PC-3 (cell line): ENCODE measurements around the gene PSMD1. TPM values are rescaled to one million over a fixed set of nuclear protein-coding genes. Genes with fewer than 3 reads are reported as not detected.
A peak's percentile ranks its signal among the peaks of the same experiment; 100 is the strongest.

Experiments used
- ATAC-seq: fragments of 200-7000 bp; cut with Tn5 transposase; 2 replicates; pipeline ENCODE4 v1.9.1; 2020; ENCODE audit warnings: mild to moderate bottlenecking, moderate library complexity
- BruUV-seq: library from RNA; stranded (reverse); fragments of 400-500 nt; replicated peaks from 2 replicates; lab custom pipeline; 2021; lab: Mats Ljungman, UMichigan
- CTCF ChIA-PET: fragments of 300-600 bp; sonication (Branson Sonifier 250); formaldehyde crosslinking; loops from one replicate; lab custom pipeline; 2022; ENCODE audit warnings: antibody characterized with exemption; lab: Charles Lee
- POLR2A ChIA-PET: fragments of 300-600 bp; sonication (Branson Sonifier 250); formaldehyde crosslinking; loops from one replicate; lab custom pipeline; 2022; ENCODE audit warnings: antibody characterized with exemption; ENCODE audit not compliant: unreplicated experiment; lab: Charles Lee
- DNase-seq: peaks from one replicate; pipeline ENCODE4 v3.0.0-alpha.2; 2015
- H2AFZ ChIP-seq: fragments of 300-600 bp; sonication (generic); 2 replicates; pipeline ENCODE4 v1.6.0; 2016; ENCODE audit warnings: antibody characterized with exemption, low read length
- H3F3A ChIP-seq: fragments of 300-600 bp; sonication (generic); one replicate; pipeline ENCODE4 v1.6.0; 2017; ENCODE audit warnings: antibody characterized with exemption, low read length, control low read depth, mild to moderate bottlenecking; ENCODE audit not compliant: unreplicated experiment
- H3K27ac ChIP-seq: fragments of 300-600 bp; sonication (generic); 2 replicates; pipeline ENCODE4 v1.5.1; 2016; ENCODE audit warnings: mild to moderate bottlenecking, low read length
- H3K27me3 ChIP-seq: fragments of 300-600 bp; sonication (generic); 2 replicates; pipeline ENCODE4 v1.6.1; 2016; ENCODE audit warnings: low read length, mixed read lengths
- H3K36me3 ChIP-seq: fragments of 300-600 bp; sonication (generic); 2 replicates; pipeline ENCODE4 v1.6.1; 2016; ENCODE audit warnings: low read depth, mixed run types, low read length, mixed read lengths
- H3K4me1 ChIP-seq: fragments of 300-600 bp; sonication (generic); 2 replicates; pipeline ENCODE4 v1.5.1; 2016; ENCODE audit warnings: low read length; ENCODE audit not compliant: insufficient read depth
- H3K4me2 ChIP-seq: fragments of 300-600 bp; sonication (generic); 2 replicates; pipeline ENCODE4 v1.6.0; 2016; ENCODE audit warnings: low read length
- H3K4me3 ChIP-seq: fragments of 300-600 bp; sonication (generic); 2 replicates; pipeline ENCODE4 v1.5.1; 2016; ENCODE audit warnings: mild to moderate bottlenecking, low read length, mixed read lengths
- H3K79me2 ChIP-seq: fragments of 300-600 bp; sonication (generic); 2 replicates; pipeline ENCODE4 v1.6.1; 2017; ENCODE audit warnings: low read length, mixed read lengths
- H3K9ac ChIP-seq: fragments of 300-600 bp; sonication (generic); 2 replicates; pipeline ENCODE4 v1.6.0; 2016; ENCODE audit warnings: mild to moderate bottlenecking, low read length
- H3K9me2 ChIP-seq: fragments of 300-600 bp; sonication (generic); replicated peaks from 2 replicates; pipeline ENCODE4 v1.6.1; 2016; ENCODE audit warnings: mixed run types, low read length, mixed read lengths
- H3K9me3 ChIP-seq: fragments of 300-600 bp; sonication (generic); 2 replicates; pipeline ENCODE4 v1.6.1; 2016; ENCODE audit warnings: low read length, mixed read lengths
- H4K20me1 ChIP-seq: fragments of 300-600 bp; sonication (generic); 2 replicates; pipeline ENCODE4 v1.6.1; 2016; ENCODE audit warnings: low read length, mixed read lengths
- CTCF ChIP-seq: fragments of 300-600 bp; sonication (generic); conservative IDR thresholded peaks from 2 replicates; pipeline ENCODE4 v1.5.1; 2017; ENCODE audit warnings: antibody characterized with exemption, low read depth, mild to moderate bottlenecking, low read length
- EZH2 ChIP-seq: fragments of 300-600 bp; sonication (generic); IDR thresholded peaks from one replicate; pipeline ENCODE4 v1.6.1; 2017; ENCODE audit warnings: antibody characterized with exemption, mild to moderate bottlenecking, low read length; ENCODE audit not compliant: unreplicated experiment
- EZH2phosphoT487 ChIP-seq: fragments of 300-600 bp; sonication (generic); IDR thresholded peaks from 2 replicates; pipeline ENCODE4 v1.6.1; 2018; ENCODE audit warnings: mild to moderate bottlenecking, antibody characterized with exemption, low read length, borderline replicate concordance
- intact Hi-C: fragments of 100-400 bp; cut with micrococcal nuclease; formaldehyde crosslinking; loops from 2 replicates; pipeline ENCODE4 v1.9.0; 2023
- total RNA-seq: library from RNA; depleted of rRNA; stranded (reverse); fragments of >200 nt; gene quantifications from 2 replicates; pipeline ENCODE4 v1.2.3, GENCODE V29; 2014

The PSMD1 gene
- total RNA-seq, 1 experiment from 2014 or later: 154 TPM

- ChIA-PET POLR2A (no interaction called here), CTCF (interaction anchor here (1.5 kb wide), 1 partner anchor 19 kb away, joined by 8 read pairs; no protein-coding TSS in a partner anchor)
- peaks cover 65% of the 10 kb centered on the region for H3K36me3 ChIP-seq
- H3F3A ChIP-seq: no peaks in the 10 kb centered on the region
- TF ChIP-seq EZH2 (no peak), CTCF (peak; percentile 33; the same call in 1 of the 2 replicates)
- no peaks in the 10 kb centered on the region for H3K9me2 ChIP-seq
- DNase-seq: peak; percentile 17
- no TSS peak for BruUV-seq
- peaks cover 18% of the 10 kb centered on the region for H3K4me1 ChIP-seq
- H3K4me2 ChIP-seq: no peak overlapping the region
- no peak overlapping the region for H3K27ac ChIP-seq
- no peak overlapping the region for H3K9ac ChIP-seq
- H2AFZ ChIP-seq: no peak overlapping the region
- intact Hi-C loops: no loop called here
- no peaks in the 10 kb centered on the region for H3K27me3 ChIP-seq
- 0 out of 2 replicates have a peak, but pooled peaks cover 11% of the 10 kb centered on the region for H4K20me1 ChIP-seq
- ATAC-seq: peak; percentile 34; the same call in 1 of the 2 replicates
- no peaks in the 10 kb centered on the region for H3K9me3 ChIP-seq
- H3K4me3 ChIP-seq: no peak overlapping the region
- H3K79me2 ChIP-seq: peaks cover 23% of the 10 kb centered on the region; the same call in 1 of the 2 replicates
These were observed 53.9 kb downstream of the PSMD1 start for GRCh38 chr2:231110551-231110950.

- H3K4me3 ChIP-seq: no peak overlapping the region
- no TSS peak for BruUV-seq
- H3K79me2 ChIP-seq: peaks cover 10% of the 10 kb centered on the region; the same call in 1 of the 2 replicates
- peak overlapping the region; percentile 11; the same call in 1 of the 2 replicates for H3K4me2 ChIP-seq
- H4K20me1 ChIP-seq: 0 out of 2 replicates have a peak, but pooled peaks cover 3% of the 10 kb centered on the region
- no peaks in the 10 kb centered on the region for H3K9me3 ChIP-seq
- no peaks in the 10 kb centered on the region for H3K27me3 ChIP-seq
- no peak for TF ChIP-seq CTCF
- TF ChIP-seq EZH2phosphoT487: no peak
- no peak for TF ChIP-seq EZH2
- no peaks in the 10 kb centered on the region for H3F3A ChIP-seq
- H3K36me3 ChIP-seq: peaks cover 64% of the 10 kb centered on the region
- peak; percentile 41 for DNase-seq
- peaks cover 19% of the 10 kb centered on the region for H3K4me1 ChIP-seq
- ChIA-PET POLR2A (no interaction called here), CTCF (interaction anchor here (0.6 to 1.5 kb wide), 3 partner anchors 18 to 293 kb away, joined by 3 to 8 read pairs (median 5); no protein-coding TSS in a partner anchor)
- H3K9me2 ChIP-seq: no peaks in the 10 kb centered on the region
- intact Hi-C loops: loop anchor here (2.0 kb wide), 1 partner anchor 17 kb away; no protein-coding TSS in a partner anchor
- peak overlapping the region; percentile 12; the same call in 1 of the 2 replicates for H3K27ac ChIP-seq
- H3K9ac ChIP-seq: no peak overlapping the region
- H2AFZ ChIP-seq: no peak overlapping the region
- peak; percentile 88 for ATAC-seq
These were observed 55.3 kb downstream of the PSMD1 start for GRCh38 chr2:231111987-231112386.

DNA sequence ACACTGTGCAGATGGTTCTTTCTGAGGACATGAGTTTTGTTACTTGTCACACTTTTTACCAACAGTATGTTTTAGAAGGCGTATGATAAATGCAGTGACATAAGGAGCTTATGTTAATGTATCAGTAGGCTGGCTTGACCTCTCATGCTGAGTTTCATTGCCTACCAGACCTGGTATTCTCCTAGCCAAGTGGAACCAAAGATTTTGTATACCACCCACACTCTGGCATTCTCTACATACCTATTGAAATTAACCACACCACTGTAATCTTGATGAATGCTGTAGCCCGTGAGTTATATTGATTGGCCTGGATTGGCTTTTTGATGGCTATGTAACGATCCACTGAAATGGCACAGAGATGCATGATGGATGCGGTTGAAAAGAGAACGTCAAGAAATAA lies 56.8 kb downstream of the PSMD1 start:
- TF ChIP-seq EZH2 (no peak), EZH2phosphoT487 (no peak), CTCF (no peak)
- Histone ChIP-seq H3K9me2 (no peaks in the 10 kb centered on the region), H3K79me2 (peaks cover 8% of the 10 kb centered on the region; the same call in 1 of the 2 replicates), H3F3A (peaks cover 4% of the 10 kb centered on the region), H2AFZ (no peak overlapping the region), H3K4me1 (peaks cover 30% of the 10 kb centered on the region), H3K4me3 (no peak overlapping the region), H4K20me1 (0 out of 2 replicates have a peak, but pooled peaks cover 3% of the 10 kb centered on the region), H3K9ac (no peak overlapping the region), H3K9me3 (no peaks in the 10 kb centered on the region), H3K27ac (no peak overlapping the region), H3K27me3 (no peaks in the 10 kb centered on the region), H3K4me2 (no peak overlapping the region), H3K36me3 (peaks cover 53% of the 10 kb centered on the region)
- POLR2A ChIA-PET: interaction anchor here (0.6 kb wide), 1 partner anchor 499 kb away, joined by 4 read pairs; no protein-coding TSS in a partner anchor
- no peak for ATAC-seq
- CTCF ChIA-PET: no interaction called here
- no peak for DNase-seq
- BruUV-seq: no TSS peak
- intact Hi-C loops: loop anchor here (2.0 kb wide), 1 partner anchor 15 kb away; no protein-coding TSS in a partner anchor
